Fibroblast of upper back skin (primary cell): ENCODE measurements around the gene PIGR.

Source experiments
- DNase-seq: peaks from one replicate; pipeline ENCODE4 v3.0.0-alpha.2; 2013

PIGR gene

DNA sequence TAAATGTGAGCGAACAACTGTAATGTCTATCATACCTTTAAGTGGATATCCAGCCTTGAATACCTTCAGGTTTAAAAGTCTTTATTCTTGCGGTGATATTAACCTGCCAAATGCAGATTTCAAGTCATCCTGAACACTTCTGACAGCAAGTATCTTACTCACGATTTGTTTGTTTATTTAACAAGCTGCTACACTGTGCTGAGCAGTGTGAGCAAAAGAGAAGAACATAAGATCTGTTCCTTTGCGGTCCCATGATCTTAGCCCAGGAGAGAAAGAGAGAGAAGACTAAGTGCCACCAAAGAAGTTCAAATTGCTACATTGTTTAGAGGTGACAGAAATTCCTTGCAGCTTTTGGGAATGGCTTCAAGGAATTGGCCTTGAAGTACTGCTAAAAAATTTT, 58.6 kb downstream of the PIGR start:
- no peak for DNase-seq

- no peak for DNase-seq
Measured at GRCh38 chr1:206886831-206887230, 59.4 kb downstream of the PIGR start.

GRCh38 chr1:206885341-206886060, 60.8 kb downstream of the PIGR start:
- no peak for DNase-seq

DNA sequence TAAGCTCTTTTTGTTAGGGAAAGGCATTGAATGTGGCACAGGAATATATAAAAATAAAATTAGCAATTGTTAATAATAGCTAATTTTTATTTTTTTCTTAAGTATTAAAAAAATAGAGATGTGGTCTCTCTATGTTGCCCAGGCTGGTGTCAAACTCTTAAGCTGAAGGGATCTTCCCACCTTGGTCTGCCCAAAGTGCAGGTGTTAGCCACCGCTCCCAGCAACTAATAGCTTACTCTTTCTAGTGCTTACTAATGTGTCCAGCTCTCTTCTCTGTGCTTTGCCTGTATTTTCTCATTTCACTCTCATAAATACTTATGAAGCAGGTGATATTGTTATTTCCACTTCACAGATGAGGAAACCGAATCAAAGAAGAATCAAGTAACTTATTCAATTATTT, 62.4 kb downstream of the PIGR start:
- no peak for DNase-seq

DNA sequence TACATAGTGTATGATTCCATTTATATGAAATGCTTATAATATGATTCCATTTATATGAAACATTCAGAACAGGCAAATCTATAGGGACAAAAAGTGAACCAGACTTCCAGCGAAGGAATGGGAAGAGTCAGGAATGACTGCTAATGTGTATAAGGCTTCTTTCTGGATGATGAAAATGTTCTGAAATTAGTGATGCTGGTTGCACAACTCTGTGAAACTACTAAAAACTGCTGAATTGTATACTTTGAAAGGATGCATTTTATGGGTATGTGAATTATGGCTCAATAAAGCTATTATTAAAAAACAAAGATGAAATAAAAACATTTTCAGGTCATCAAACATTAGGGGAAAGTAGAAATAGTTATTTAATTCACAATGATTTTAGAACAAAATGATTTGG, 63.1 kb downstream of the PIGR start:
- DNase-seq = peak; percentile 44

DNA sequence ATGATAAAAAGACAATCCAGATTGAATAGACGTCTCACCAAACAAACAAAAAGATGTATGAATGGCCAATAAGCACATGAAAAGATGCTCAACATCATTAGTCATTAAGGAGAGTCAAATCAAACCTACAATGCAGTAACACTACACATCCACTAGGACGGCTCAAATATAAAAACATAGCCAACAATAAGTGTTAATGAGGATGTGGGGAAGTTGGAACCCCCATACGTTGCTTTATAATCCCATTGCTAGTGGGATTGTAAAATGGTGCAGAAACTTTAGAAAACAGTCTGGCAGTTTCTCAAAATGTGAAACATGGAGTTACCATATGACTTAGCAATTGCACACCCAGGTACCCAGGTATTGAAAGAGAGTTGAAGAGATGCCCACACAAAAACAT, 63.7 kb downstream of the PIGR start:
- DNase-seq = no peak

- DNase-seq = no peak
Measured at GRCh38 chr1:206880314-206880713, 66.0 kb downstream of the PIGR start.
